Measurements from ENCODE around the gene ZNRF1. TPM values are rescaled to one million over a fixed set of nuclear protein-coding genes. Genes with fewer than 3 reads are reported as not detected.

The ZNRF1 gene
- total and polyA plus RNA-seq, 10 donors, result 1.4 to 13.4 (median 6.4) TPM

GRCh38 chr16:75079346-75079926, 80.6 kb downstream of the ZNRF1 start:
- Histone ChIP-seq H3K36me3 (no peaks in the 10 kb centered on the region), H3K4me1 (peaks cover 8 to 44% (median 27%) of the 10 kb centered on the region in 6 donors), H3K4me3 (no peak overlapping the region), H3K27ac (no peak overlapping the region), H3K27me3 (replicated peaks in 1 of 7) (peaks cover 0 to 69% (median 9%) of the 10 kb centered on the region in 7 donors), H3K9me3 (no peaks in the 10 kb centered on the region)
- intact Hi-C loops (cut with DNase I; ENCODE audit: low total_unique reads), result no loop called here
- WGBS, 5 donors, result 90 to 97% (median 92%) methylated on average over 7 of the region's 7 CpGs
- TF ChIP-seq CTCF (IDR thresholded peaks at IDR 0.05 in 8 of 11, conservative IDR thresholded peaks at IDR 0.05 in 3 of 11), result no peak
- no peak for TF ChIP-seq POLR2A (IDR thresholded peaks at IDR 0.05)
- TF ChIP-seq POLR2AphosphoS5 (IDR thresholded peaks at IDR 0.05), result no peak
- DNase-seq, result no peak

GRCh38 chr16:75080205-75081029, 81.6 kb downstream of the ZNRF1 start:
- Histone ChIP-seq H3K9me3 (no peaks in the 10 kb centered on the region), H3K4me1 (peaks cover 5 to 34% (median 18%) of the 10 kb centered on the region in 6 donors), H3K27me3 (replicated peaks in 1 of 7) (peaks cover 0 to 73% (median 9%) of the 10 kb centered on the region in 7 donors), H3K27ac (no peak overlapping the region), H3K4me3 (no peak overlapping the region), H3K36me3 (no peaks in the 10 kb centered on the region)
- intact Hi-C loops (cut with DNase I; ENCODE audit: low total_unique reads), result no loop called here
- WGBS, 5 donors, result 90 to 97% (median 94%) methylated on average over 7 to 8 of the region's 8 CpGs
- no peak for DNase-seq
- TF ChIP-seq POLR2AphosphoS5 (IDR thresholded peaks at IDR 0.05) (no peak), POLR2A (IDR thresholded peaks at IDR 0.05) (no peak), CTCF (IDR thresholded peaks at IDR 0.05 in 8 of 11, conservative IDR thresholded peaks at IDR 0.05 in 3 of 11) (no peak)

DNA sequence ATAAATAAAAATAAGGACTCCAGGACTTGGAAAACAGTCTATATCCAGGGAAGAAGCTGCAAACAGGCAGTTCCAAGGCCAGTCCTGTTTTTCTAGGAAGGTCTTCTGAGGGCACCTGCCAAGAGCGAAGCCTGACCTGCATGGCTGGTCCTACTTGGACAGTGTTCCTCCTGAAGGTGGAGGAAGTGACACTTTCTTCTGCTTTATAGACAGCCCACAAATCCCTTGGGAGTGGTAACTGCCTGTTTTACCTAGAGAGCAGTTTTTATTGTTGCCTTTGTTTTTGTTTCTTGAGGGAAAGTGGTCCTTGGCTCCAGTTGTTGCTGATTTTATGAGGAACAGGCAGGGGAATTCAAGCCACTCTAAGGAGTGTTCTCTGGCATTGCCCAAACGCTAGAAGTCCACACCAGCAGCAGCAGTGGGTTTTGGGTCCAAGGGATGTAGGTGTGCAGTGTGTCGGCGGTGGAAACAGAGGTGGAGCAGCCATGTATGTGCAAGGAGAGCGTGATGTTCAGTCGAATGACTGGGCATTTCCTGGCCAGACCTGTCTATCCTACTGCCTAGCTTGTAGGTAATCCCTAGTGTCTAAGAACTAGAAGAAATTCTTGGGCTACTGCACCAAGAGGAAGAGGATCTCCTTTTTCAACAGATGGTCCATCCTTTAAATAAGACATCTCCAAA, 82.5 kb downstream of the ZNRF1 start:
- 67 to 73% (median 68%) methylated on average over 6 of the region's 6 CpGs for WGBS, 5 donors
- Histone ChIP-seq H3K4me3 (no peak overlapping the region), H3K4me1 (peaks cover 0 to 25% (median 9%) of the 10 kb centered on the region in 6 donors), H3K36me3 (no peaks in the 10 kb centered on the region), H3K27ac (no peak overlapping the region), H3K27me3 (replicated peaks in 1 of 7) (peaks cover 0 to 73% (median 9%) of the 10 kb centered on the region in 7 donors), H3K9me3 (no peaks in the 10 kb centered on the region)
- intact Hi-C loops (cut with DNase I; ENCODE audit: low total_unique reads), result no loop called here
- TF ChIP-seq POLR2A (IDR thresholded peaks at IDR 0.05) (no peak), CTCF (IDR thresholded peaks at IDR 0.05 in 8 of 11, conservative IDR thresholded peaks at IDR 0.05 in 3 of 11) (no peak), POLR2AphosphoS5 (IDR thresholded peaks at IDR 0.05) (no peak)
- no peak for DNase-seq

- 96 to 98% (median 97%) methylated on average over 5 of the region's 5 CpGs for WGBS, 5 donors
- DNase-seq, result no peak
- H3K4me1 ChIP-seq, result peaks cover 3 to 37% (median 19%) of the 10 kb centered on the region in 6 donors
- no peak overlapping the region for H3K27ac ChIP-seq
- no peak overlapping the region for H3K4me3 ChIP-seq
- H3K36me3 ChIP-seq, result no peaks in the 10 kb centered on the region
- intact Hi-C loops (cut with DNase I; ENCODE audit: low total_unique reads), result no loop called here
- peaks cover 0 to 64% (median 9%) of the 10 kb centered on the region in 7 donors for H3K27me3 ChIP-seq (replicated peaks in 1 of 7)
- TF ChIP-seq POLR2AphosphoS5 (IDR thresholded peaks at IDR 0.05), result no peak
- TF ChIP-seq POLR2A (IDR thresholded peaks at IDR 0.05), result no peak
- TF ChIP-seq CTCF (IDR thresholded peaks at IDR 0.05 in 8 of 11, conservative IDR thresholded peaks at IDR 0.05 in 3 of 11), result no peak
- no peaks in the 10 kb centered on the region for H3K9me3 ChIP-seq
Observed at GRCh38 chr16:75083813-75084212, 85.0 kb downstream of the ZNRF1 start.
